Activated naive CD8-positive, alpha-beta T cell treated with anti-CD3 and anti-CD28 coated beads, Interleukin-2, amount 50 U/mL, for 16 hours (primary cell): Measurements from ENCODE around the gene MLC1.
"Not testable (repeated sequence)": the region's sequence is repeated elsewhere in the genome, so short reads cannot be mapped to it uniquely, and the experiment has no call there.

Experiments used
- DNase-seq: peaks from one replicate; pipeline ENCODE4 v3.0.0-alpha.2; 2020; ENCODE audit warnings: low read depth, low spot score

The MLC1 gene

GRCh38 chr22:50102946-50103345 is 17.7 kb upstream of the MLC1 start:
- DNase-seq, result no peak

GRCh38 chr22:50101870-50102565 is 16.8 kb upstream of the MLC1 start:
- no peak for DNase-seq

GRCh38 chr22:50098052-50098451 is 12.8 kb upstream of the MLC1 start:
- DNase-seq, result no peak

GRCh38 chr22:50092342-50092741 is 7.1 kb upstream of the MLC1 start:
- DNase-seq, result no peak

GRCh38 chr22:50091092-50091768 is 6.0 kb upstream of the MLC1 start:
- DNase-seq, result no peak

GRCh38 chr22:50090412-50090714 is 5.1 kb upstream of the MLC1 start:
- no peak for DNase-seq

- no peak for DNase-seq
These were observed 4.6 kb upstream of the MLC1 start, which contains the start of gene MOV10L1 for GRCh38 chr22:50089682-50090411. MOV10L1 (plus strand) TSS chr22:50090006; CDS start chr22:50090089, 83 bp downstream.

GRCh38 chr22:50089231-50089630 is 4.0 kb upstream of the MLC1 start:
- no peak for DNase-seq

- no peak for DNase-seq
These were observed 2.9 kb upstream of the MLC1 start for GRCh38 chr22:50088096-50088495.

- DNase-seq, result no peak
These were observed 2.4 kb upstream of the MLC1 start for GRCh38 chr22:50087646-50088045.

GRCh38 chr22:50086975-50087374 is 1.7 kb upstream of the MLC1 start:
- DNase-seq, result not testable (repeated sequence)

- no peak for DNase-seq
These were observed 1.3 kb upstream of the MLC1 start for GRCh38 chr22:50086526-50086925.

GRCh38 chr22:50084614-50085021 is 608 bp downstream of the MLC1 start:
- DNase-seq, result no peak

- no peak for DNase-seq
These were observed 1.1 kb downstream of the MLC1 start for GRCh38 chr22:50084080-50084477.

GRCh38 chr22:50083462-50084079 is 1.7 kb downstream of the MLC1 start:
- DNase-seq, result no peak

GRCh38 chr22:50082961-50083461 is 2.2 kb downstream of the MLC1 start:
- DNase-seq, result no peak

GRCh38 chr22:50082197-50082715 is 3.0 kb downstream of the MLC1 start:
- no peak for DNase-seq

- no peak for DNase-seq
These were observed 3.6 kb downstream of the MLC1 start for GRCh38 chr22:50081426-50082196.

- no peak for DNase-seq
These were observed 5.2 kb downstream of the MLC1 start for GRCh38 chr22:50080077-50080465.

- DNase-seq, result no peak
These were observed 6.5 kb downstream of the MLC1 start for GRCh38 chr22:50078761-50079160.

- no peak for DNase-seq
These were observed 7.0 kb downstream of the MLC1 start for GRCh38 chr22:50078246-50078645.
